HG03575 (cell line): ENCODE results near the gene PXYLP1.
A peak's percentile ranks its signal among the peaks of the same experiment; 100 is the strongest.

Source experiments
- ATAC-seq: cut with Tn5 transposase; IDR thresholded peaks from one replicate; pipeline ENCODE4 v1.9.1; 2021; ENCODE audit not compliant: unreplicated experiment, insufficient number of reproducible peaks, low FRiP score; ENCODE audit errors: extremely low read depth

PXYLP1 gene

DNA sequence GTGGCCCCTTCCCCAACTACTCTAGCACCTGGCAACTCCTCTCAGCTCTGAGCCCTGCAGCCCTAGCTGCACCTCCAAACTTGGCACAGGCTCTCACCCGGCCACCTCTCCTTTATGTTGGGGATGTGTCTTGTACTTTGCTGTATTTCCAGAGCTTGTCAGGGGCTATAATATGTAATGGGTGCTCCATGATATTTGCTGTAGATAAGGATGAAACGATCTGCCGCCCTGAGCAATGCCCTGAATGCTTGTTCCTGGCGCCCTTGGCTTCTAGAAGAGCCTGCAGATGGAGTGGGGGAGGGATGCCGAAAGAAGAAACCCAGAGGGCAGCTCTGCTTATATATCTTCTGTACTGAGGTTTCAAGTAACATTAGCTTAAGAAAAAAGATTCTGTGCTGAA is 100.8 kb downstream of the PXYLP1 start:
- ATAC-seq: no peak

DNA sequence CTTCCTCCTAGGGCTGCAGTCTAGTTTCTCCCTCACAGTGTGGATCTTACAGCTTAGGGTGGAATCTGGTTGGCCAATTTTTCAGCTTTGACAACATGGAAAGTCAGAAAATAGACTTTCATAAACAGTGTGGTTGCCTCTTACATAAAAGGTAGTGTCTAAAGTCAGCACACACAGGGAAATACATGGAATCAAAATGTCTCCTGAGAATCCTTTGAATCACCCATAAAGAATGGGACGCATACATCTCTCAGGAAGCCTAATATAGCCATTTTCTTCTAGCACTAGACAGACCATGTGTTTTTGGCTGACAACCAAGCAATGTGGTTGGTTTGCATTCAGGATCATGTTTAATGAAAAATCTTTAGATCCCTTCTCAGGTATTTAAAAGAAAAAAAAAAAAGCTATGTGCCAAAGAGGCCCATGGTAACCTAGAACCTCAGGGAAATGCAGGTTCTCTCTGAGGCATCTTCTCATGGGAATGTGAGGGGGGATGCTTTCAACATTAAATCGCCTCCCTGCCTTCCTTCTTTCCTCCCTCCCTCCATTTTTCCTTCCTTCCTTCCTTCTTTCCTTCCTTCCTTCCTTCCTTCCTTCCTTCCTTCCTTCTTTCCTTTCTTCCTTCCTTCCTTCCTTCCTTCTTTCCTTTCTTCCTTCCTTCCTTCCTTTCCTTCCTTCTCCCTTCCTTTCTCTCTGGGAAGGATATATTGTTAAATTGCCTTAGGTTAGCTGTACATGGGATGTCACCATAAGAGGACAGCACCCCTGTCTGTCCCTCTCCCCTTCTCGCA is 102.4 kb downstream of the PXYLP1 start:
- no peak for ATAC-seq

DNA sequence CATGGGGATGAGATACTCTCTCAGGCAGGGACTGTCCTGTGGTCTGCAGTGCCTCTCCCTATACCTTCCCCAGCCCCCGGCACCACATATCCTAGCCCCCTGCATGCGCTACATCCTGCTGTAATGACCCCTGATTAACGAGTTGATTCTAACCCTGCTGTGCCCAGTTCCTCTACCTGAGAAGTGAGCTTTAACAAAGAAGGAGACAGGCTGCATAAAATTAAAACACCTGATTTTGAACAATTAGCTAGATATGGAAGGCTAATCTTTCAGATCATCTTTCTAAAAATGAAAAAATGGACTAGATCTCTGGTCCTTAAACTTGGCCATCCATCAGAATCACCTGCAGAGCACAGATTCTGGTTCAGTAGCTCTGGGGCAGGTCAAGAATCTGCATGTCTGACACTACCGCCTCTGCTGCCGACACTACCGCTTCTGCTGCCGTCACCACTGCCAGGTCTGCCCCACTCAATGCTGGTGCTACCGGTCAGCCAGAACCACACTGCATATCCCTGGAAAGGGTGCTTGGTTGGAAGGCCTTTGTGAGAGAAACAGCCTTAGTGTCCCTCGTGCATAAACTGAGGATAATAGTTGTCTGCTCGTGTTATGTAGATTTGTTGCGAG is 103.1 kb downstream of the PXYLP1 start:
- no peak for ATAC-seq

DNA sequence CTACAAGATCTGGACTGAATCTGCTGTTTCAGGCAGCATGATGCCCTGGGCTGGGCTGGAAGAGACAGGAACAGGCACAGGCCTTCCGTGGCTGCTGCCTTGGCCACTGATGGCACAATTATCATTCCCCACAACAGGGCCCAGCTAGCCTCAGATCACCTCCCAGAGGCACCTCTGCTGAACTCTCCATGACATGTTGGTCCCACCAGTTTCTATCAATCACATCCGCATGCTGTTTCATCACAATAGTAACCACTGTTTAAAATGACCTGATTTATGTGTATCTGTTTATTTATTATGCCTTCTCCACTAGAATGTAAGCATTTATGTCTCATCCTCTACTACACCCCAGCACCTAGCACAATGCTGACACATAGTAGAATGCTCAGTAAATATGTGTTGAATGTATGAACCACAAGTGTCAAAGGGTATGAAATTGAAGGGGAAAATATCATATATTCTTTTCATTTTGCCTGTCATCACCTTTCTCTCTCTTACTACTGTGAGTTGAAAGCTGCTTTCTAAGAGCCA is 104.0 kb downstream of the PXYLP1 start:
- ATAC-seq: no peak

DNA sequence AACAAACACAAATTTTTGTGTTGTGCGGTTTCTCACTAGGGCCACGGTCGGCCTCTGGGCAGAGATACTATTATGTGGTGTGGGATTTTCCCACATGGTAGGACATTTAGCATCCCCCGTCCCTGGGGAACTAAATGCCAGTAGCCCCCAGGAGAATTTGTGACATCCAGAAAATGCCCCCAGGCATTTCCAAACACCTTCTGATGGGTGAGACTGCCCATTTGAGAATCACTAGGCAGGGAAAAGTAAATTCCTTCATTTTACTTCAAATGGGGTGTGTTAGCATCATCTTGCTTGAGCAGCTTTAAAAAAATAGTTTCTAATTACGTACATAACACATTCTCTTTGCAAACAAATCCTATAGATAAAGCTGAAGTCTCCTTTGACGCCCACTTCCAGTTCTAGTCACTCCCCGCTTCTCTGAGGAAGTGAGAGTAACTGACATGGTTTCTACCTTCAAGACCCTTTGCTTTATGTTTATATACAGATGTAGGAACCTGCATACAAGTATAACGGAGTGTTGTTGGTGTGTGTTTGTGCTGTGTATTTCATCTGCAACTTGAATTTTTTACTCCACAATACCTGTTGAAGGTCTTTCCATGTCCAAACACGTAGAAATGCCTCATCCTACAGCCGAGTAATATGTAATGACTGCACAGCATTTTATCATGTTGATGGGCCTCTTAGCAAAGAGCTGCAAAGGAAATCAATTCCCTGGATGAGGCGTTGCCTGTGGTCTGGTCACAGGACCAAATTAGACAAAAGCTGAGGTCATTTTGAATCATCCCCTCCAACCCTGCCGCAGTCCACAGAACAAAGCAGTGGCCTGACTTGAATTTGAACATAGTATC is 105.3 kb downstream of the PXYLP1 start:
- peak; percentile 78 for ATAC-seq

DNA sequence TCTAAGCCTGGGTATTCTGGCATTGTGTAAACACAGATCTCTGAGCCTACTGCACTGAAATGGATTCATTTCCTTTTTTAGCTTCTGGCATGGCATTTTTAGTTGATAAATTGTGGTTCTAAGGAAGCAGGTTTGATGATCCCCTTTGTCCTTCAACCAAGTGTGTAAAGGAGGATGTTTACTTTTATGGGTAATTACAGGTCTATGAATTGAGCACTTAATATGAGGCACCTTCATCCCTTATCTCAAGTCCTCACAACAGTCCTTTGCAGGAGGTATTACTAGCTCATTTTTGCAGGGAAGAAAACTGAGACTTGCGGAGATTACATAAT is 105.9 kb downstream of the PXYLP1 start:
- no peak for ATAC-seq

DNA sequence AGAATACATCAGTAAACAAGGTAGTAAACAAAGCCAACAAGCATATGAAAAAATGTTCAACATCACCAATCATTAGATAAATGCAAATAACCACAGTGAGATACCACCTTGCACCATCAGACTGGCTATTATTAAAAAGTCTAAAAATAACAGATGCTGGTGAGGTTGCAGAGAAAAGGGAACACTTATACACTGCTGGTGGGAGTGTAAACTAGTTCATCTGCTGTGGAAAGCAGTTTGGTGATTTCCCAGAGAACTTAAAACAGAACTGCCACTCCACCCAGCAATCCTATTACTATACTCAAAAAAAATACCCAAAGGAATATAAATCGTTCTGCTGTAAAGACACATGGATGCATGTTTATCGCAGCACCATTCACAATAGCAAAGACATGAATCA is 106.4 kb downstream of the PXYLP1 start:
- no peak for ATAC-seq

DNA sequence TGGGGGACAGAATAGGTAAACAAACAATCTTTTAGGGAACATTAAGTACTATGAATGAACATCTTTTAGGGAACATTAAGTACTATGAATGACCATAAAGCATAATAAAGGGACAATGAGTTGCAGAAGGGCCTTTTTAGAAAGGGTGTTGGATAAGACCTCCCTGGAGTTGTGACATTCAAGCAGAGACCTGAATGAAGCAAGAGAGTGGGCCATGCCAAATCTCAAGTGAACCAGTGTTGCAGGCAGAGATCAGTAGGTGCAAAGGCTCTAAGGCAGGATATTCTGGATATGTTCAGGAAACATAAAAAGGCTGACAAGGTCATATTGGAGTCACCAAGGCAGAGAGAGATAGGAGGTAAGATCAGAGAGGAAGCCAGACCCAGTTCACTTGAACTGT is 107.3 kb downstream of the PXYLP1 start:
- no peak for ATAC-seq

DNA sequence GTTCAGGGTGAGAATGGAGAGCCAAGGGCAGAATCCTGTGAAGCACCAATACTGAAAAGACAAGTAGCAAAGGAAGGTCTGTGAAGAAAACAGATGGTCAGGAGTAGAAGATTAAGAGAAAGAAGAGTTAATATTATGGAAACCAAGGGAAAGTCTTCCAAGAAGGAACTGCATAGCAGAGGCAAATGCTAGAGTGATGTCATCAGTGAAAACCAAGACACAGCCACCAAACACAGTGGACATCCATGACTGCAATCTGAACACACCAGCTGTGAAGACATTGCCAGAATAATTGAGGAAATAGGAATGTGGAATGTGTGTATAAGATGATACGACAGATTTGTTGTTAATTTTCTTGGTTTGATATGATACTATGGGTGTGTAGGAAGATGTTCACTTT is 109.9 kb downstream of the PXYLP1 start:
- no peak for ATAC-seq

DNA sequence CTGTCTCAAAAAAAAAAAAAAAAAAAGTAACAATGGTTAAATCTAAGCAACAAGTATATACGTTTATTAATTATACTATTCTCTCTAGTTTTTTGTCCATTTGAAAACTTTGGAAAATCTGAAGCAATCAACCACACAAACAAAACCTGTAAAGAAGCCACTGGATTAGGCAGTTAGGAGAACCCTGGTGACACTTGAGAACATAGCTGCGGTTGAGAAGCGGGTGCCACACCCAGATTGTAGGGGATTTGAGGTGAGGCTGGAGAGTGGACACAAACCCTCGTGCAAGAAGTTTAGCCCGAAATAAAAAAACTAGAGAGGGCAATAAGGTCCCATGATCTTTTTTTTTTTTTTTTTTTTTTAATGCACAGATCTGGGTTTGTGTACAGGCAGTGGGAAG is 110.8 kb downstream of the PXYLP1 start:
- ATAC-seq: no peak

DNA sequence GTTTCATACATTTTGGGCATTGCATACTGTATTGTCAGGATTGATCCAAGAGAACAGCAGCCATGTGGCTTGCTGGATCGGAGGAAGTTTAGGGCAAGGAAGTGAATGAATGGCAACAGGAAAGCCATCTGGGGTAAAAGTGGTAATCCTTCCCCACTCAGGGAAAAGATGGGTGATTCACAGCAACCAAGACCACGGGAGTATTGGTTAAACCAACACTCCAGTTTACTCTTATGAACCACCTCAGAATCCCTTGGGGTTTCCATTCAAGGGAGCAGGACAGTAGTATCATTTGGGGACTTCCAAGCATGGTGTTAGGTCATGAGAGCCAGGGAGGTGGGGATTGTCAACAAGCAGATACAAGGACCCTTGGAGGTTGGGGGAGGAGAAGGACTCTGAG is 111.5 kb downstream of the PXYLP1 start:
- ATAC-seq: no peak

DNA sequence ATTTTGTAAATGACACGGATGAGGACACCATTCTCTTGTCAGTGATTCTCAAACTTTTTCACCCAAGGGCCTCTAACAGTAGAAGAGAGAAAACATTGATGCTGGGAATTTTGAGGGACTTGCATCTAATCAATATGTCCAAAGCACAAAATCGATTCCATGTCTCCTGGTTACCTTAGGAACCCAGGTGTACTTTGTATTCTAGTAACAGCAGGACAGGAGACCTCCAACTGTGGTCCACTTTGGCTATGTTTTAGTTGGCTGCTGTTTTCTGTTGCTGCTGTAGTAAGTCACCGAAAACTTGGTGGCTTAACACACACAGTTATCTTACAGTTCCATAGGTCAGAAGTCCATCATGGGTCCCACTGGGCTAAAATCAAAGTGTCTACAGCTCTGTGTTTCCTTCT is 112.2 kb downstream of the PXYLP1 start:
- ATAC-seq: no peak
